ENCODE measurements around the gene STKLD1.

STKLD1 gene

GRCh38 chr9:133369422-133369821 is 6.7 kb upstream of the STKLD1 start:
- H3K27me3 ChIP-seq (ENCODE audit: insufficient read depth, low read depth, severe bottlenecking): no peaks in the 10 kb centered on the region
- no peak for DNase-seq
- H3K27ac ChIP-seq: no peak overlapping the region
- H3K36me3 ChIP-seq: peaks cover 71% of the 10 kb centered on the region
- TF ChIP-seq, protein P1, sequence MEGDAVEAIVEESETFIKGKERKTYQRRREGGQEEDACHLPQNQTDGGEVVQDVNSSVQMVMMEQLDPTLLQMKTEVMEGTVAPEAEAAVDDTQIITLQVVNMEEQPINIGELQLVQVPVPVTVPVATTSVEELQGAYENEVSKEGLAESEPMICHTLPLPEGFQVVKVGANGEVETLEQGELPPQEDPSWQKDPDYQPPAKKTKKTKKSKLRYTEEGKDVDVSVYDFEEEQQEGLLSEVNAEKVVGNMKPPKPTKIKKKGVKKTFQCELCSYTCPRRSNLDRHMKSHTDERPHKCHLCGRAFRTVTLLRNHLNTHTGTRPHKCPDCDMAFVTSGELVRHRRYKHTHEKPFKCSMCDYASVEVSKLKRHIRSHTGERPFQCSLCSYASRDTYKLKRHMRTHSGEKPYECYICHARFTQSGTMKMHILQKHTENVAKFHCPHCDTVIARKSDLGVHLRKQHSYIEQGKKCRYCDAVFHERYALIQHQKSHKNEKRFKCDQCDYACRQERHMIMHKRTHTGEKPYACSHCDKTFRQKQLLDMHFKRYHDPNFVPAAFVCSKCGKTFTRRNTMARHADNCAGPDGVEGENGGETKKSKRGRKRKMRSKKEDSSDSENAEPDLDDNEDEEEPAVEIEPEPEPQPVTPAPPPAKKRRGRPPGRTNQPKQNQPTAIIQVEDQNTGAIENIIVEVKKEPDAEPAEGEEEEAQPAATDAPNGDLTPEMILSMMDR (IDR thresholded peaks at IDR 0.05; ENCODE audit: low read depth, low read length): no peak
- no peaks in the 10 kb centered on the region for H3K9me3 ChIP-seq (ENCODE audit: severe bottlenecking)
- no peak overlapping the region for H3K4me3 ChIP-seq (ENCODE audit: low read depth, low read length)

DNA sequence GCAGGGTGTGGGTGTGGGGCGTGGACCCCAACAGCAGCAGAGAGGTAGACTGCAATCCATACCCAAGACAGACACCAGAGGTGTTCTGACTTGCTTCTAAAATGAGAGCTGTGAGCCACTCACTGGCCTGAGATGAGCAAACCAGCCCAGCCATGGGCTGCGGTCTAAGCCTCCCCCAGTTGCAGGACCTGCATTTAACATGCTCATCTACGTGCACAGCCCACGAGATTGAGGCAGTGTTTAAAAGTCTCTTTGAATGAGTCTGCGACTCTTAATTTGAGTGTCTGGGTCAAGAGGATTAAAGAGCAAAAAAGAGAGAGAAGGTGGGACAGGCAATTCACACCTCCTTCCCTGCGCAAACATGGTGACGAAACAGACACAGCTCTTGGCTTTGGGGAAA is 6.2 kb upstream of the STKLD1 start:
- peaks cover 68% of the 10 kb centered on the region for H3K36me3 ChIP-seq
- DNase-seq: no peak
- H3K27me3 ChIP-seq (ENCODE audit: insufficient read depth, low read depth, severe bottlenecking): no peaks in the 10 kb centered on the region
- no peak overlapping the region for H3K4me3 ChIP-seq (ENCODE audit: low read depth, low read length)
- TF ChIP-seq, protein P1 (IDR thresholded peaks at IDR 0.05; ENCODE audit: low read depth, low read length): no peak
- no peak overlapping the region for H3K27ac ChIP-seq
- H3K9me3 ChIP-seq (ENCODE audit: severe bottlenecking): no peaks in the 10 kb centered on the region

DNA sequence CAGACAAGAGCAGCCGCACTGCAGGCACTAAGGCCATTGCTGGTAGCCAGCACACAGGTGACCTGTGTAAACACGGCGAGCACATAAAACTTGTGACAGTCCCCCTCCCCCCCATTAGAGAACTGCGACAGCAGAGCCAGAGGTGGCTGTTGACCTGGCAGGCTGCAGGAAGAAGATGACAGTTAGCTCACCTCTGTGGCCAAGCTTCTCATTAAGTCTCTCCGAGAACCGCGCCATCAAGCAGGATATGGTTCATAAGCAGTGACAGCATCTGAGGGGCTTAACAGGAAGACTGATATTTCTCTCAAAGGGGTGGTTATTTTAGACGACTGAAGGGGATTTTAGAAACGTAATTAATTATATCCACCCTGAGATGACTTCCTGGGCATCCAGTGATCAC is 5.5 kb upstream of the STKLD1 start:
- Histone ChIP-seq H3K9me3 (ENCODE audit: severe bottlenecking) (no peaks in the 10 kb centered on the region), H3K27ac (no peak overlapping the region), H3K27me3 (ENCODE audit: insufficient read depth, low read depth, severe bottlenecking) (no peaks in the 10 kb centered on the region), H3K36me3 (peaks cover 65% of the 10 kb centered on the region), H3K4me3 (ENCODE audit: low read depth, low read length) (no peak overlapping the region)
- TF ChIP-seq, protein P1 (IDR thresholded peaks at IDR 0.05; ENCODE audit: low read depth, low read length): no peak
- DNase-seq: no peak

- H3K27me3 ChIP-seq (ENCODE audit: insufficient read depth, low read depth, severe bottlenecking): no peaks in the 10 kb centered on the region
- H3K9me3 ChIP-seq (ENCODE audit: severe bottlenecking): no peaks in the 10 kb centered on the region
- H3K27ac ChIP-seq: no peak overlapping the region
- TF ChIP-seq, protein P1 (IDR thresholded peaks at IDR 0.05; ENCODE audit: low read depth, low read length): 0 out of 2 replicates have a peak, but pooled peaks have one; percentile 10
- no peak for DNase-seq
- peaks cover 60% of the 10 kb centered on the region for H3K36me3 ChIP-seq
- H3K4me3 ChIP-seq (ENCODE audit: low read depth, low read length): no peak overlapping the region
Observed at GRCh38 chr9:133371261-133371711, 4.9 kb upstream of the STKLD1 start.

DNA sequence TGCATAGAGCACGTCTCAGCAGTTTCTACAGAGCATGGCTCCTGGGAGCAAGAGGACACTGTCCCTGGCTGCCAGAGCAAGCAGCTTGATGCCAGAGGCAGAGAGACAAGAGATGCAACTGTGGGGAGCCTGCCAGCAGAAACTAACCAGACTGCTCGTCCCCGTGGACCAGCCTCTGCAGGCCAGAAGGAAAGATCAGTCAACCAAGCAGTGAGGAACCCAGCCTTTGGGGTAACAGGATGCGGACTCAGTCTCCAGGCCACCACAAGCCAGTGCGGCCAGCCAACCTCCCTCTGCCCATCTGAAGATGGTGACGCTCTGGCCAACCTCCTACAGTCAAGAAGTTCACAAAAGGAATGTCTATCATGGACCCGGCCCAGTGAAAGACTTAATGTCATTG is 4.0 kb upstream of the STKLD1 start:
- no peak overlapping the region for H3K27ac ChIP-seq
- H3K27me3 ChIP-seq (ENCODE audit: insufficient read depth, low read depth, severe bottlenecking): no peaks in the 10 kb centered on the region
- DNase-seq: no peak
- TF ChIP-seq, protein P1 (IDR thresholded peaks at IDR 0.05; ENCODE audit: low read depth, low read length): no peak
- H3K36me3 ChIP-seq: peaks cover 51% of the 10 kb centered on the region
- H3K4me3 ChIP-seq (ENCODE audit: low read depth, low read length): no peak overlapping the region
- H3K9me3 ChIP-seq (ENCODE audit: severe bottlenecking): no peaks in the 10 kb centered on the region

- peaks cover 36% of the 10 kb centered on the region for H3K36me3 ChIP-seq
- no peak for DNase-seq
- peaks cover 10% of the 10 kb centered on the region for H3K9me3 ChIP-seq (ENCODE audit: severe bottlenecking)
- peak overlapping the region; percentile 78 for H3K4me3 ChIP-seq (ENCODE audit: low read depth, low read length)
- H3K27ac ChIP-seq: peak overlapping the region; percentile 94
- TF ChIP-seq, protein P1 (IDR thresholded peaks at IDR 0.05; ENCODE audit: low read depth, low read length): no peak
- no peaks in the 10 kb centered on the region for H3K27me3 ChIP-seq (ENCODE audit: insufficient read depth, low read depth, severe bottlenecking)
Observed at GRCh38 chr9:133374612-133375115, 1.5 kb upstream of the STKLD1 start.

Data from WERI-Rb-1 (cell line).